ENCODE results near the gene FAM81B. TPM values are rescaled to one million over a fixed set of nuclear protein-coding genes. Genes with fewer than 3 reads are reported as not detected.

Gene FAM81B
- total and polyA plus RNA-seq, 5 experiments from 2014 or later: not detected

Other genes starting within 250 kb of the FAM81B start
- gene MCTP1, start 106.3 kb upstream of the FAM81B start, total RNA-seq: under 1 TPM; 0.62 to 0.80 TPM
- 1 to 10 TPM in 1 of 3 donors, under 1 TPM in 2; 0.08 to 2.1 (median 0.58) TPM for gene MCTP1, start 106.3 kb upstream of the FAM81B start, polyA plus RNA-seq
- 10 to 100 TPM; 92.1 to 93.5 TPM for gene SKIC3, start 163.6 kb downstream of the FAM81B start, total RNA-seq
- gene SKIC3, start 163.6 kb downstream of the FAM81B start, polyA plus RNA-seq: 10 to 100 TPM; 36.7 to 46.1 (median 38.8) TPM
- gene ARSK, start 163.7 kb downstream of the FAM81B start, total RNA-seq: 1 to 10 TPM; 7.1 to 7.2 TPM
- 10 to 100 TPM in 2 of 3 donors, 1 to 10 TPM in 1; 9.0 to 12.9 (median 11.4) TPM for gene ARSK, start 163.7 kb downstream of the FAM81B start, polyA plus RNA-seq
- 1 to 10 TPM in 1 of 2 experiments, under 1 TPM in 1; 0.91 to 1.6 TPM for gene GPR150, start 228.7 kb downstream of the FAM81B start, total RNA-seq
- 1 to 10 TPM; 2.1 to 2.3 (median 2.2) TPM for gene GPR150, start 228.7 kb downstream of the FAM81B start, polyA plus RNA-seq